GM12872 (cell line): ENCODE results near the gene KCNC1.

Experiments
- TF ChIP-seq, protein P1 (sequence below): IDR thresholded peaks from 3 replicates; pipeline ENCODE4 v1.5.1; 2011; ENCODE audit warnings: low read depth, mild to moderate bottlenecking, low read length, moderate library complexity; ENCODE audit not compliant: insufficient read depth

The KCNC1 gene

GRCh38 chr11:17694494-17695110, 40.0 kb upstream of the KCNC1 start:
- TF ChIP-seq, protein P1, sequence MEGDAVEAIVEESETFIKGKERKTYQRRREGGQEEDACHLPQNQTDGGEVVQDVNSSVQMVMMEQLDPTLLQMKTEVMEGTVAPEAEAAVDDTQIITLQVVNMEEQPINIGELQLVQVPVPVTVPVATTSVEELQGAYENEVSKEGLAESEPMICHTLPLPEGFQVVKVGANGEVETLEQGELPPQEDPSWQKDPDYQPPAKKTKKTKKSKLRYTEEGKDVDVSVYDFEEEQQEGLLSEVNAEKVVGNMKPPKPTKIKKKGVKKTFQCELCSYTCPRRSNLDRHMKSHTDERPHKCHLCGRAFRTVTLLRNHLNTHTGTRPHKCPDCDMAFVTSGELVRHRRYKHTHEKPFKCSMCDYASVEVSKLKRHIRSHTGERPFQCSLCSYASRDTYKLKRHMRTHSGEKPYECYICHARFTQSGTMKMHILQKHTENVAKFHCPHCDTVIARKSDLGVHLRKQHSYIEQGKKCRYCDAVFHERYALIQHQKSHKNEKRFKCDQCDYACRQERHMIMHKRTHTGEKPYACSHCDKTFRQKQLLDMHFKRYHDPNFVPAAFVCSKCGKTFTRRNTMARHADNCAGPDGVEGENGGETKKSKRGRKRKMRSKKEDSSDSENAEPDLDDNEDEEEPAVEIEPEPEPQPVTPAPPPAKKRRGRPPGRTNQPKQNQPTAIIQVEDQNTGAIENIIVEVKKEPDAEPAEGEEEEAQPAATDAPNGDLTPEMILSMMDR: no peak

- TF ChIP-seq, protein P1: no peak
Measured at GRCh38 chr11:17695454-17696441, 38.8 kb upstream of the KCNC1 start.

DNA sequence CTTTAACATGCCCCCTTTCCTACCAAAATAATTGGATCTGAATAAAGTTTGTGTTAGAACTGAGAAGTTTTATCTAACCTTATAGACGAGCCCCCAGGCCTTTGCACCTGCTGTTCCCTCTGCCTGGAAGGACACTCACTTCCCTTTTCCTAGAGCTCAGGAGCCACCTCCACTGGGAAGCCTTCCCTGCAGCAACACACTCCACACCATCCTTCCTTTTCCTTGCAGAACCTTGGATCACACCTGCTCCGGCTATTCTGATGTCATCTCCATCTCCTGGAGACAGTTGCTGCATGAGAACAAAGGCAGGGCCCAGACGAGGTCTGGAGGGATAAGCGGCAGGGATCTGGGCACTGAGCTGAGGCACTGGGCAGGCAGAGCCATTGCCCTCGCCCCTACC, 37.8 kb upstream of the KCNC1 start:
- TF ChIP-seq, protein P1: no peak

DNA sequence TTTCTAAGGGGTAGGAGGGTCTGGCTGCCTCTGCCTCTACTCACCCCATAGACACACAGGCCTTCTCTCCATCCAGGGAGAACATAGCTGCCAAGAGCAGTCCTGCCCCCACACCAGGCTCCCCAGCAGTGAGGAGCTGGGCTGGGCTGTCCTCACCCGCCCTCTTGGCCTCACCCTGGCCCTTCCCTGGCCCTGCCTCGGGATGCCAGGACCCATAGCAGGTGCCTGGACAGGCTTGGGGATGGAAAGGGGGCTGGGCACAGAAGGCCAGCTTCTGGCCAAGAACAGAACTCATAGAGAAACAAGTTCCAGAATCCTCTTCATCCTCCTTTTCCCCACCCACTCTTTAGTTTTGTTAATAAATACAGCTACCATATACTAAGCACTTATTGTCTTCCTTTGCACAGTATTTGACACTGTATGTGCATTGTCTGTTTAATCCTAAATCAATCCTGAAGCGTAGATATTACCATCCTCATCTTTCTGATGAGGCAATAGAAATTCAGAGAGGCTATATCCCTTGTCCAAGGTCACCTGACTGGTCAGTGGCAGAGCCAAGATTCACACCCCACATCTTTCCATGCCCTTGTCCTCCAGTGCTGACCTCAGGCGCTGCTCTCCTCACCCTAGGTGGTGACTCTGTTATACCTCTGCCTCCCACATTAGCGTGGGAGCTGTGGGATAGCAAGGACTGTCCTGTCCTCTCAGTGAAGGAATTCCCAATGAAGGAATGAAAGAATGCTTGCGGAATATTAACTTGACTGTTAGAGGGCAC, 37.2 kb upstream of the KCNC1 start:
- TF ChIP-seq, protein P1: no peak

DNA sequence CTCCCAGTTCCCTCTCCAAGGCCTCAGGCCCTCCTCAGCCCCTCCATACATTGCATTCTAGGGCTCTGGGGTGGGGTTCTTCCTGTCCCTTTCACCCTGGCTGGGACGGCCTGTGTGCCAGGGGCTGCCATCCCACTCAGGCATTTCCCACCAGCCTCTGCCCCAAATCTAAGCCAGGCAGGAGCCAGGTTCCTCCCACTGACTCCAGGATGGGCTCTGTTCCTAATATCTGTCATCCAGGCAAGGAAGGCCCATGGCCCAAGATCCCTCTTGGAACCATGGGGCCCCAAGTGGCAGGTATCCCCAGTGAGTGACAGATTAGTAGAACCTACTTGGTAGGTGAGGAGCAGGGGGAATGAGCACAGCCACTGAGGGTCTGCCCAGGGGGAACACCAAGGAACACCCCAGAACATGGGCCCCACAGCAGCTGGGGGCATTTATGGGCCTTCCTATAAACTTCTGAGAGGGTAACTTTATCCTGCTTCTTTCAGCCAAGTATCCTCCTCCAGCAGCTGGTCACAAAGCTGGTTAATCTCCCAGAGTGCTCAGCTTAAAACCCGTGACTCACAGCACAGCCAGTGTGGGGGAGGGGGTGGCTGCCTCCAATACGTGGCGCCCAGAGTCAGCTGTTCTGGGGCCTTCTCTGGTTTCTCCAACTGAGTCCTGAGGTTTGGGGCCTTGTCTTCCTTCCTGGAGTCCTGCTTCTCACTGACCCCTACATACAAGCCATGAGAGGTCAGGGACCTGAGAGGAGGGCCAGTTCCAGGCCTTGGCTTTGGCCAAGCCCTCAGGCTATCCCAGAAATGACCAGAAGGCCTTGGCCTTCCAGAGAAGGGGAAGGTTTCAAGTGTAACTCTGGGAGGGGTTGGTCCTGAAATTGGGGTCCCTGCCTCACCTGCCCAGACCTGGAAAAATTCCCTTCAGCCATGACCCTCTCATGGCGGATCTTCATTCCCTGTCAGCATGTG, 35.1 kb upstream of the KCNC1 start:
- TF ChIP-seq, protein P1: no peak

GRCh38 chr11:17700991-17701390, 33.6 kb upstream of the KCNC1 start:
- TF ChIP-seq, protein P1: no peak
